Endothelial cell of umbilical vein (primary cell): Measurements from ENCODE around the gene NEBL. TPM values are rescaled to one million over a fixed set of nuclear protein-coding genes. Genes with fewer than 3 reads are reported as not detected.

ENCODE experiments used
- polyA plus RNA-seq, 4 experiments: library from polyadenylated mRNA; depleted of rRNA in 3 of 4; stranded (reverse) in 3 of 4; unstranded in 1 of 4; fragments of >200 nt; gene quantifications; 2 replicates each; pipeline versions ENCODE4 v1.2.1 to v1.2.3, GENCODE V29; 2011 to 2012; ENCODE audit warnings: missing spikeins in 1 of 4
- small RNA-seq: library from RNA; depleted of rRNA; stranded (forward); fragments of <200 nt; gene quantifications from one replicate; pipeline ENCODE3, GENCODE V24; 2012; ENCODE audit warnings: low replicate concordance, low read depth; ENCODE audit not compliant: insufficient read depth, insufficient read length
- total RNA-seq: library from RNA; stranded (reverse); gene quantifications from 2 replicates; pipeline ENCODE4 v1.2.3, GENCODE V29; 2021

Gene NEBL
- total and polyA plus RNA-seq, 2 donors (not counting 3 experiments of a cell fraction or from before 2014, with no cell fraction given) = 0.17 to 0.66 TPM

Small RNA genes within 50 kb of the gene (small RNA-seq; reads per million reads assigned to genes)
- gene AL157398.1 = not detected
- gene MTND1P21 = not detected
